Transverse colon (tissue), 4 donors: ENCODE measurements around the gene RSPO4. TPM values are rescaled to one million over a fixed set of nuclear protein-coding genes. Genes with fewer than 3 reads are reported as not detected.

Source experiments
- DNase-seq: peaks from one replicate; pipeline ENCODE4 v3.0.0-alpha.2; 2019
- H3K27ac ChIP-seq, 4 donors: fragments of 200-600 bp; sonication (generic); 2 replicates each; pipeline ENCODE4 v1.5.1; 2016 to 2018; ENCODE audit warnings: inconsistent platforms in 4 of 4
- H3K27me3 ChIP-seq: fragments of 200-600 bp; sonication (generic); 2 replicates; pipeline ENCODE4 v1.5.1; 2017; ENCODE audit warnings: inconsistent platforms
- H3K36me3 ChIP-seq, 4 donors: fragments of 200-600 bp; sonication (generic); 2 replicates each; pipeline ENCODE4 v1.5.1; 2017 to 2019; ENCODE audit warnings: inconsistent platforms in 4 of 4
- H3K4me1 ChIP-seq, 4 donors: fragments of 200-600 bp; sonication (generic); 2 replicates each; pipeline ENCODE4 v1.5.1; 2017 to 2020; ENCODE audit warnings: inconsistent platforms in 4 of 4
- H3K4me3 ChIP-seq, 4 donors: fragments of 200-600 bp; sonication (generic); 1 replicate in 1 of 4; 2 replicates in 3 of 4; pipeline versions ENCODE4 v1.5.1 to v1.6.1; 2017 to 2019; ENCODE audit warnings: inconsistent platforms in 4 of 4
- H3K9me3 ChIP-seq, 2 donors: fragments of 200-600 bp; sonication (generic); 2 replicates each; pipeline ENCODE4 v1.5.1; 2017 to 2019; ENCODE audit warnings: inconsistent platforms in 2 of 2
- EP300 ChIP-seq: sonication (generic); formaldehyde crosslinking; IDR thresholded peaks from one replicate; pipeline ENCODE4 v1.6.1; 2017; ENCODE audit warnings: antibody characterized with exemption, low read depth
- POLR2A ChIP-seq: fragments of 450-650 bp; IDR thresholded peaks from one replicate; pipeline ENCODE4 v1.6.1; 2016; ENCODE audit warnings: antibody characterized with exemption, mild to moderate bottlenecking, moderate library complexity
- POLR2AphosphoS5 ChIP-seq, 3 donors: sonication (generic); formaldehyde crosslinking; IDR thresholded peaks; one replicate each; pipeline ENCODE4 v1.6.1; 2016; ENCODE audit warnings: antibody characterized with exemption in 3 of 3
- WGBS, 2 donors: methylation state at CpG; one replicate each; pipeline ENCODE4 v1.1.5; 2018; ENCODE audit warnings: low coverage in 1 of 2; 5-methylcytosine and 5-hydroxymethylcytosine counted together
- in situ Hi-C, 4 donors: fragments of 200-750 bp; cut with MboI; loops; one replicate each; pipeline versions ENCODE4 v1.15.0 to v1.15.1; 2017; ENCODE audit warnings: low sequenced_read_pairs in 3 of 4, low pct_ligation_motif_present in 1 of 4, low pct_unique_long_range_greater_than_20kb in 1 of 4
- intact Hi-C: fragments of 100-400 bp; cut with DNase I; formaldehyde crosslinking; loops from one replicate; pipeline ENCODE4 v1.15.1; 2023; ENCODE audit warnings: low total_unique reads
- total RNA-seq, 4 donors: library from RNA; depleted of rRNA; stranded (reverse); fragments of >200 nt; gene quantifications; one replicate each; pipeline ENCODE4 v1.1.0, GENCODE V29; 2016
- TF ChIP-seq, protein P1 (sequence below), 5 experiments: fragments of 200-600 bp in 3 of 5; fragments of 450-650 bp in 2 of 5; sonication (generic) in 3 of 5; IDR thresholded peaks; 1 replicate in 2 of 5; 2 replicates in 3 of 5; pipeline ENCODE4 v1.5.1; 2016 to 2017; ENCODE audit warnings: antibody characterized with exemption in 5 of 5, inconsistent platforms in 3 of 5, mild to moderate bottlenecking in 2 of 5, moderate library complexity in 1 of 5

The RSPO4 gene
- total RNA-seq, 4 donors from 2014 or later: not detected

DNA sequence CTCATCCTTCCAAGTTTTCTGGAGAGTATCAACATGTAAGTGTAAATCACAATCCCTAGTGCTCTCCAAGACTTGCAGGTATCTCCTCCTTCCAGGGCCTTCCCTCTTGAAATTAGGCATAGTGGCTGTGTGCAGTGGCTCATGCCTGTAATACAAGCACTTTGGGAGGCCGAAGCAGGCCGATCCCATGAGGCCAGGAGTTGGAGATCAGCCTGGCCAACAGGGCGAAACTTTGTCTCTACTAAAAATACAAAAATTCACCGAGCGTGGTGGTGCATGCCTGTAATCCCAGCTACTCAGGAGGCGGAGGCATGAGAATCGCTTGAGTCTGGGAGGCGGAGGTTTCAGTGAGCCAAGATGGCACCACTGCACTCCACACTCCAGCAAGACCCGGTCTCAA is 76.6 kb downstream of the RSPO4 start:
- no peaks in the 10 kb centered on the region for H3K4me1 ChIP-seq
- no peak overlapping the region for H3K27ac ChIP-seq
- peaks cover 0 to under 1% of the 10 kb centered on the region in 2 donors for H3K9me3 ChIP-seq
- no peaks in the 10 kb centered on the region for H3K36me3 ChIP-seq
- DNase-seq: no peak
- WGBS, 2 donors: 88 to 97% methylated on average over 4 to 9 of the region's 9 CpGs
- no peaks in the 10 kb centered on the region for H3K27me3 ChIP-seq
- no peak overlapping the region for H3K4me3 ChIP-seq
- TF ChIP-seq POLR2AphosphoS5 (IDR thresholded peaks at IDR 0.05): no peak
- TF ChIP-seq EP300: no peak
- TF ChIP-seq, protein P1, sequence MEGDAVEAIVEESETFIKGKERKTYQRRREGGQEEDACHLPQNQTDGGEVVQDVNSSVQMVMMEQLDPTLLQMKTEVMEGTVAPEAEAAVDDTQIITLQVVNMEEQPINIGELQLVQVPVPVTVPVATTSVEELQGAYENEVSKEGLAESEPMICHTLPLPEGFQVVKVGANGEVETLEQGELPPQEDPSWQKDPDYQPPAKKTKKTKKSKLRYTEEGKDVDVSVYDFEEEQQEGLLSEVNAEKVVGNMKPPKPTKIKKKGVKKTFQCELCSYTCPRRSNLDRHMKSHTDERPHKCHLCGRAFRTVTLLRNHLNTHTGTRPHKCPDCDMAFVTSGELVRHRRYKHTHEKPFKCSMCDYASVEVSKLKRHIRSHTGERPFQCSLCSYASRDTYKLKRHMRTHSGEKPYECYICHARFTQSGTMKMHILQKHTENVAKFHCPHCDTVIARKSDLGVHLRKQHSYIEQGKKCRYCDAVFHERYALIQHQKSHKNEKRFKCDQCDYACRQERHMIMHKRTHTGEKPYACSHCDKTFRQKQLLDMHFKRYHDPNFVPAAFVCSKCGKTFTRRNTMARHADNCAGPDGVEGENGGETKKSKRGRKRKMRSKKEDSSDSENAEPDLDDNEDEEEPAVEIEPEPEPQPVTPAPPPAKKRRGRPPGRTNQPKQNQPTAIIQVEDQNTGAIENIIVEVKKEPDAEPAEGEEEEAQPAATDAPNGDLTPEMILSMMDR (IDR thresholded peaks at IDR 0.05): no peak
- in situ Hi-C loops (no loop called here), intact Hi-C loops (no loop called here)

DNA sequence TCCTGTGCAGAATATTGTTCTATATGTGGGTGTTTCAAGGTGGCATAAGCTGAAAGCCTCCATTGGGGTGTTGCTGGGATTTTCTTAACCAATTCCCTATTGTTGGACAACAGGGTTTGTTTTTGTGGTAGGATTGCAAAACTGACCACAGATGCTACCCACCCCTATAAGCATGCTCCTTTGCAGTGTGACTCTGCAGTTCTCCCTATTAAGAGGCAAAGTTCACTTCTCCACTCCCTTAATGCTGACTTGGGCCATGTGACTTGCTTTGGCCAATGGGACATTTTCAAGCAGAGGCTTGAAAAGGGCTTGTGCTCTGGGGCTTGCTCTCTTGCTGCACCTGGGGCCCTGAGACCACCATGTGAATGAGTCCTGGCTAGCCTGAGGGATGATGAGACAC is 77.5 kb downstream of the RSPO4 start:
- no peak overlapping the region for H3K4me3 ChIP-seq
- TF ChIP-seq, protein P1 (IDR thresholded peaks at IDR 0.05): no peak
- TF ChIP-seq POLR2AphosphoS5 (IDR thresholded peaks at IDR 0.05): no peak
- no peak for TF ChIP-seq EP300
- TF ChIP-seq POLR2A: no peak
- no peak for DNase-seq
- H3K36me3 ChIP-seq: no peaks in the 10 kb centered on the region
- in situ Hi-C loops: no loop called here
- no peaks in the 10 kb centered on the region for H3K27me3 ChIP-seq
- H3K4me1 ChIP-seq: no peaks in the 10 kb centered on the region
- intact Hi-C loops: no loop called here
- H3K27ac ChIP-seq: no peak overlapping the region
- no peaks in the 10 kb centered on the region for H3K9me3 ChIP-seq

DNA sequence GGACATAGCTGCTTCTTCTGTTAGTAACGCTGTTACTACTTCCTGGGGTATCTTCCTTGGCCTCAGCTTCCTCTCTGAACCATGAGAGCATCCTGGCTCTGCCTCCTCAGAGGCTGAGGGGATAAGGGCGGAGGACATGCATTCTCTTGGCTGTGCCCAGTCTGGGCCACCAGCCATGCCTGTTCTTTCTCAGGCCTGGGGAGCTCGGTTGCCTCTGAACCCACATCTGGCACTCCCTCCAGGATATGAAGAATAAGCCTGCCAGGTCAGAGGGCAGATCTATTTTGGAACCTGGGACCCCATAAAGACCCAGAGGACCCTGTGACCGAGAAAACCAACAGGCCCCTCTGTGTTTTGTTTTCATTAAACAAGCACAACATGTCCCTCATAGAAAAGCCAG is 79.3 kb downstream of the RSPO4 start:
- in situ Hi-C loops (no loop called here), intact Hi-C loops (no loop called here)
- Histone ChIP-seq H3K27ac (no peak overlapping the region), H3K9me3 (no peaks in the 10 kb centered on the region), H3K4me3 (no peak overlapping the region), H3K36me3 (no peaks in the 10 kb centered on the region), H3K27me3 (no peaks in the 10 kb centered on the region), H3K4me1 (no peaks in the 10 kb centered on the region)
- TF ChIP-seq EP300 (no peak), POLR2AphosphoS5 (IDR thresholded peaks at IDR 0.05) (no peak)
- TF ChIP-seq, protein P1 (IDR thresholded peaks at IDR 0.05): no peak
- 64 to 100% methylated on average over 1 to 4 of the region's 4 CpGs for WGBS, 2 donors
- DNase-seq: no peak

DNA sequence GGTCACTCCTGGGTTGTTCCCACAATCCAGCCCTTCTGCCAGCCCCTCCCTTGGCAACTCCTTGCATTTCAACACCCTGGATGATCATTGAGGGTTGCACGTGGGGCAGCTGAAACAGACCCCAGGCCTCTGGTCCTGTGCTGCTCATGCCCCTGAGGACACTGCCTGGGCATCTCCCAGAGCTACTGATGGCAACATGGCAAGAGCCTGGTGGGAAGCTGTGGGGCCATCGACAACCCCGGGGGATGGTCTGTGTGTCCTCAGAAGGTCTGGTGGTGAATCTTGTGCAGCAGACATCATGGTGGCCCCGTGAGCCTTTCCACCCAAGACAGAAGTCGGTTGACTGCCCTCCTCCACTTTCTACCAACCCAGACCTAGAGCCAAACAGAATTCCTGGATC is 81.0 kb downstream of the RSPO4 start:
- in situ Hi-C loops: no loop called here
- TF ChIP-seq EP300: no peak
- TF ChIP-seq POLR2A: no peak
- TF ChIP-seq, protein P1 (IDR thresholded peaks at IDR 0.05): no peak
- no peak for TF ChIP-seq POLR2AphosphoS5 (IDR thresholded peaks at IDR 0.05)
- 83% methylated on average over 5 of the region's 5 CpGs; no CpG with 5 or more reads in 1 of the 2 donors for WGBS, 2 donors

More for the DNA sequence above, 81.0 kb downstream of the RSPO4 start:
- Histone ChIP-seq H3K27me3 (no peaks in the 10 kb centered on the region), H3K4me3 (no peak overlapping the region), H3K27ac (no peak overlapping the region), H3K4me1 (no peaks in the 10 kb centered on the region), H3K9me3 (no peaks in the 10 kb centered on the region), H3K36me3 (no peaks in the 10 kb centered on the region)
- no peak for DNase-seq
- intact Hi-C loops: no loop called here
